ENCODE results near the gene GALNT2.

Gene GALNT2

GRCh38 chr1:230273141-230273710, 206.2 kb downstream of the GALNT2 start:
- TF ChIP-seq CTCF (IDR thresholded peaks at IDR 0.05; ENCODE audit: insufficient read depth, low read length, poor library complexity, severe bottlenecking) (no peak), EZH2phosphoT487 (conservative IDR thresholded peaks at IDR 0.05; ENCODE audit: low read length) (no peak)
- H2AFZ ChIP-seq (ENCODE audit: low read depth, low read length, severe bottlenecking), result no peak overlapping the region
- no peak overlapping the region for H3K27ac ChIP-seq (ENCODE audit: low read depth, low read length)
- no peaks in the 10 kb centered on the region for H3F3A ChIP-seq (ENCODE audit: insufficient read depth)
- no peaks in the 10 kb centered on the region for H3K9me2 ChIP-seq (replicated peaks; ENCODE audit: insufficient read depth, low read length)
- H3K79me2 ChIP-seq (ENCODE audit: insufficient read depth, low read length), result no peaks in the 10 kb centered on the region
- no peaks in the 10 kb centered on the region for H4K20me1 ChIP-seq (ENCODE audit: low read depth, low read length)
- no peak overlapping the region for H3K9ac ChIP-seq (ENCODE audit: low read length)
- H3K27me3 ChIP-seq (ENCODE audit: low read length), result no peaks in the 10 kb centered on the region
- H3K4me3 ChIP-seq (ENCODE audit: insufficient read depth, low read length, poor library complexity, severe bottlenecking), result no peak overlapping the region
- no peaks in the 10 kb centered on the region for H3K9me3 ChIP-seq (ENCODE audit: insufficient read depth, low read length)
- H3K4me2 ChIP-seq (ENCODE audit: low read depth, low read length, poor library complexity, severe bottlenecking), result no peak overlapping the region
- H3K36me3 ChIP-seq (ENCODE audit: low read length), result no peaks in the 10 kb centered on the region; the same call in 1 of the 2 replicates

GRCh38 chr1:230274254-230274653, 207.2 kb downstream of the GALNT2 start:
- H4K20me1 ChIP-seq (ENCODE audit: low read depth, low read length), result no peaks in the 10 kb centered on the region
- H3K4me2 ChIP-seq (ENCODE audit: low read depth, low read length, poor library complexity, severe bottlenecking), result no peak overlapping the region
- no peaks in the 10 kb centered on the region for H3K79me2 ChIP-seq (ENCODE audit: insufficient read depth, low read length)
- H3K27me3 ChIP-seq (ENCODE audit: low read length), result no peaks in the 10 kb centered on the region
- H3F3A ChIP-seq (ENCODE audit: insufficient read depth), result no peaks in the 10 kb centered on the region
- no peak overlapping the region for H2AFZ ChIP-seq (ENCODE audit: low read depth, low read length, severe bottlenecking)
- H3K27ac ChIP-seq (ENCODE audit: low read depth, low read length), result no peak overlapping the region
- no peak overlapping the region for H3K9ac ChIP-seq (ENCODE audit: low read length)
- no peak overlapping the region for H3K4me3 ChIP-seq (ENCODE audit: insufficient read depth, low read length, poor library complexity, severe bottlenecking)
- no peaks in the 10 kb centered on the region for H3K9me2 ChIP-seq (replicated peaks; ENCODE audit: insufficient read depth, low read length)
- no peaks in the 10 kb centered on the region; the same call in 1 of the 2 replicates for H3K36me3 ChIP-seq (ENCODE audit: low read length)
- TF ChIP-seq CTCF (IDR thresholded peaks at IDR 0.05; ENCODE audit: insufficient read depth, low read length, poor library complexity, severe bottlenecking) (no peak), EZH2phosphoT487 (conservative IDR thresholded peaks at IDR 0.05; ENCODE audit: low read length) (no peak)
- H3K9me3 ChIP-seq (ENCODE audit: insufficient read depth, low read length), result no peaks in the 10 kb centered on the region

GRCh38 chr1:230276401-230276800, 209.4 kb downstream of the GALNT2 start:
- TF ChIP-seq CTCF (IDR thresholded peaks at IDR 0.05; ENCODE audit: insufficient read depth, low read length, poor library complexity, severe bottlenecking), result no peak
- TF ChIP-seq EZH2phosphoT487 (conservative IDR thresholded peaks at IDR 0.05; ENCODE audit: low read length), result no peak
- Histone ChIP-seq H2AFZ (ENCODE audit: low read depth, low read length, severe bottlenecking) (no peak overlapping the region), H3K36me3 (ENCODE audit: low read length) (no peaks in the 10 kb centered on the region; the same call in 1 of the 2 replicates), H3F3A (ENCODE audit: insufficient read depth) (no peaks in the 10 kb centered on the region), H3K9ac (ENCODE audit: low read length) (no peak overlapping the region), H3K4me3 (ENCODE audit: insufficient read depth, low read length, poor library complexity, severe bottlenecking) (no peak overlapping the region), H3K79me2 (ENCODE audit: insufficient read depth, low read length) (no peaks in the 10 kb centered on the region), H3K4me2 (ENCODE audit: low read depth, low read length, poor library complexity, severe bottlenecking) (no peak overlapping the region), H3K27ac (ENCODE audit: low read depth, low read length) (no peak overlapping the region), H4K20me1 (ENCODE audit: low read depth, low read length) (no peaks in the 10 kb centered on the region), H3K9me3 (ENCODE audit: insufficient read depth, low read length) (no peaks in the 10 kb centered on the region), H3K9me2 (replicated peaks; ENCODE audit: insufficient read depth, low read length) (no peaks in the 10 kb centered on the region), H3K27me3 (ENCODE audit: low read length) (no peaks in the 10 kb centered on the region)
